GM12873 (cell line): ENCODE data around the gene PAGR1.
A peak's percentile ranks its signal among the peaks of the same experiment; 100 is the strongest.

Experiments used
- CTCF ChIP-seq: IDR thresholded peaks from 2 replicates; pipeline ENCODE4 v1.5.1; 2012; ENCODE audit warnings: low read depth, mild to moderate bottlenecking, moderate library complexity, low read length, control low read depth; ENCODE audit not compliant: insufficient read depth; ENCODE audit errors: missing control alignments

Gene PAGR1

GRCh38 chr16:29843931-29844330 lies 28.0 kb downstream of the PAGR1 start:
- TF ChIP-seq CTCF = no peak

- no peak for TF ChIP-seq CTCF
Measured at GRCh38 chr16:29844575-29845331, 28.8 kb downstream of the PAGR1 start.

GRCh38 chr16:29845656-29846055 lies 29.7 kb downstream of the PAGR1 start:
- TF ChIP-seq CTCF = no peak

- peak; percentile 99 for TF ChIP-seq CTCF
Measured at GRCh38 chr16:29848420-29849297, 32.7 kb downstream of the PAGR1 start.

- TF ChIP-seq CTCF = no peak
Measured at GRCh38 chr16:29849505-29849904, 33.6 kb downstream of the PAGR1 start.

GRCh38 chr16:29850998-29851397 lies 35.0 kb downstream of the PAGR1 start:
- no peak for TF ChIP-seq CTCF

- TF ChIP-seq CTCF = no peak
Measured at GRCh38 chr16:29852654-29853053, 36.7 kb downstream of the PAGR1 start.
